ENCODE data around the gene CRMP1. TPM values are rescaled to one million over a fixed set of nuclear protein-coding genes. Genes with fewer than 3 reads are reported as not detected.

The CRMP1 gene
- total and polyA plus RNA-seq, 2 of the 8 experiments (the other 6 are each of a cell fraction or from before 2014, with no cell fraction given) = 120 to 131 TPM

DNA sequence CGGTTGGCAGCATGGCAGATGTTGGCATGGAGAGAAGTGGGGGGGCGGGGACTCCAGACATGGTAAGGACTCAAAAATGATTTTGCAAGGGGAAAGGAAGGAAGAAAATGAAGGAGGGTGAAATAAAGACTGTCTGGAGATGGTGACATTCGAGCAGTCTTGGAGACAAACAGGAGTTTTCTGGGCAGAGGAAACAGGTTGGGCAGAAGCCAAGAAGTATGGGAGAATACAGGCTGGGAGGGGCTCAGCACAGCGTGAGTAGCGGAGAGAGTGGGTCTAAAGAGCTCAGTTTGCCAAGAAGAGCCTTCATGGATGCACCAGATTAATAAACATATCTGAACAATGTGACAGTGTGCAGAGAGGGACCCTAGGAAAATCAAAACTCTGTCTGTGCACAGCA, 13.3 kb upstream of the CRMP1 start (continued):
- TF ChIP-seq, protein P1, sequence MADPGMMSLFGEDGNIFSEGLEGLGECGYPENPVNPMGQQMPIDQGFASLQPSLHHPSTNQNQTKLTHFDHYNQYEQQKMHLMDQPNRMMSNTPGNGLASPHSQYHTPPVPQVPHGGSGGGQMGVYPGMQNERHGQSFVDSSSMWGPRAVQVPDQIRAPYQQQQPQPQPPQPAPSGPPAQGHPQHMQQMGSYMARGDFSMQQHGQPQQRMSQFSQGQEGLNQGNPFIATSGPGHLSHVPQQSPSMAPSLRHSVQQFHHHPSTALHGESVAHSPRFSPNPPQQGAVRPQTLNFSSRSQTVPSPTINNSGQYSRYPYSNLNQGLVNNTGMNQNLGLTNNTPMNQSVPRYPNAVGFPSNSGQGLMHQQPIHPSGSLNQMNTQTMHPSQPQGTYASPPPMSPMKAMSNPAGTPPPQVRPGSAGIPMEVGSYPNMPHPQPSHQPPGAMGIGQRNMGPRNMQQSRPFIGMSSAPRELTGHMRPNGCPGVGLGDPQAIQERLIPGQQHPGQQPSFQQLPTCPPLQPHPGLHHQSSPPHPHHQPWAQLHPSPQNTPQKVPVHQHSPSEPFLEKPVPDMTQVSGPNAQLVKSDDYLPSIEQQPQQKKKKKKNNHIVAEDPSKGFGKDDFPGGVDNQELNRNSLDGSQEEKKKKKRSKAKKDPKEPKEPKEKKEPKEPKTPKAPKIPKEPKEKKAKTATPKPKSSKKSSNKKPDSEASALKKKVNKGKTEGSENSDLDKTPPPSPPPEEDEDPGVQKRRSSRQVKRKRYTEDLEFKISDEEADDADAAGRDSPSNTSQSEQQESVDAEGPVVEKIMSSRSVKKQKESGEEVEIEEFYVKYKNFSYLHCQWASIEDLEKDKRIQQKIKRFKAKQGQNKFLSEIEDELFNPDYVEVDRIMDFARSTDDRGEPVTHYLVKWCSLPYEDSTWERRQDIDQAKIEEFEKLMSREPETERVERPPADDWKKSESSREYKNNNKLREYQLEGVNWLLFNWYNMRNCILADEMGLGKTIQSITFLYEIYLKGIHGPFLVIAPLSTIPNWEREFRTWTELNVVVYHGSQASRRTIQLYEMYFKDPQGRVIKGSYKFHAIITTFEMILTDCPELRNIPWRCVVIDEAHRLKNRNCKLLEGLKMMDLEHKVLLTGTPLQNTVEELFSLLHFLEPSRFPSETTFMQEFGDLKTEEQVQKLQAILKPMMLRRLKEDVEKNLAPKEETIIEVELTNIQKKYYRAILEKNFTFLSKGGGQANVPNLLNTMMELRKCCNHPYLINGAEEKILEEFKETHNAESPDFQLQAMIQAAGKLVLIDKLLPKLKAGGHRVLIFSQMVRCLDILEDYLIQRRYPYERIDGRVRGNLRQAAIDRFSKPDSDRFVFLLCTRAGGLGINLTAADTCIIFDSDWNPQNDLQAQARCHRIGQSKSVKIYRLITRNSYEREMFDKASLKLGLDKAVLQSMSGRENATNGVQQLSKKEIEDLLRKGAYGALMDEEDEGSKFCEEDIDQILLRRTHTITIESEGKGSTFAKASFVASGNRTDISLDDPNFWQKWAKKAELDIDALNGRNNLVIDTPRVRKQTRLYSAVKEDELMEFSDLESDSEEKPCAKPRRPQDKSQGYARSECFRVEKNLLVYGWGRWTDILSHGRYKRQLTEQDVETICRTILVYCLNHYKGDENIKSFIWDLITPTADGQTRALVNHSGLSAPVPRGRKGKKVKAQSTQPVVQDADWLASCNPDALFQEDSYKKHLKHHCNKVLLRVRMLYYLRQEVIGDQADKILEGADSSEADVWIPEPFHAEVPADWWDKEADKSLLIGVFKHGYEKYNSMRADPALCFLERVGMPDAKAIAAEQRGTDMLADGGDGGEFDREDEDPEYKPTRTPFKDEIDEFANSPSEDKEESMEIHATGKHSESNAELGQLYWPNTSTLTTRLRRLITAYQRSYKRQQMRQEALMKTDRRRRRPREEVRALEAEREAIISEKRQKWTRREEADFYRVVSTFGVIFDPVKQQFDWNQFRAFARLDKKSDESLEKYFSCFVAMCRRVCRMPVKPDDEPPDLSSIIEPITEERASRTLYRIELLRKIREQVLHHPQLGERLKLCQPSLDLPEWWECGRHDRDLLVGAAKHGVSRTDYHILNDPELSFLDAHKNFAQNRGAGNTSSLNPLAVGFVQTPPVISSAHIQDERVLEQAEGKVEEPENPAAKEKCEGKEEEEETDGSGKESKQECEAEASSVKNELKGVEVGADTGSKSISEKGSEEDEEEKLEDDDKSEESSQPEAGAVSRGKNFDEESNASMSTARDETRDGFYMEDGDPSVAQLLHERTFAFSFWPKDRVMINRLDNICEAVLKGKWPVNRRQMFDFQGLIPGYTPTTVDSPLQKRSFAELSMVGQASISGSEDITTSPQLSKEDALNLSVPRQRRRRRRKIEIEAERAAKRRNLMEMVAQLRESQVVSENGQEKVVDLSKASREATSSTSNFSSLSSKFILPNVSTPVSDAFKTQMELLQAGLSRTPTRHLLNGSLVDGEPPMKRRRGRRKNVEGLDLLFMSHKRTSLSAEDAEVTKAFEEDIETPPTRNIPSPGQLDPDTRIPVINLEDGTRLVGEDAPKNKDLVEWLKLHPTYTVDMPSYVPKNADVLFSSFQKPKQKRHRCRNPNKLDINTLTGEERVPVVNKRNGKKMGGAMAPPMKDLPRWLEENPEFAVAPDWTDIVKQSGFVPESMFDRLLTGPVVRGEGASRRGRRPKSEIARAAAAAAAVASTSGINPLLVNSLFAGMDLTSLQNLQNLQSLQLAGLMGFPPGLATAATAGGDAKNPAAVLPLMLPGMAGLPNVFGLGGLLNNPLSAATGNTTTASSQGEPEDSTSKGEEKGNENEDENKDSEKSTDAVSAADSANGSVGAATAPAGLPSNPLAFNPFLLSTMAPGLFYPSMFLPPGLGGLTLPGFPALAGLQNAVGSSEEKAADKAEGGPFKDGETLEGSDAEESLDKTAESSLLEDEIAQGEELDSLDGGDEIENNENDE (IDR thresholded peaks at IDR 0.05; ENCODE audit: insufficient replicate concordance, low read length) = no peak
- no peak for TF ChIP-seq CREB1 (IDR thresholded peaks at IDR 0.05)
- TF ChIP-seq SIX5 (IDR thresholded peaks at IDR 0.05; ENCODE audit: low read depth, low read length) = no peak

Measured in H1 (cell line).